ENCODE results near the gene KDF1. TPM values are rescaled to one million over a fixed set of nuclear protein-coding genes. Genes with fewer than 3 reads are reported as not detected.
A peak's percentile ranks its signal among the peaks of the same experiment; 100 is the strongest.

Gene KDF1
- polyA plus RNA-seq, 1 donor: 20.4 TPM

DNA sequence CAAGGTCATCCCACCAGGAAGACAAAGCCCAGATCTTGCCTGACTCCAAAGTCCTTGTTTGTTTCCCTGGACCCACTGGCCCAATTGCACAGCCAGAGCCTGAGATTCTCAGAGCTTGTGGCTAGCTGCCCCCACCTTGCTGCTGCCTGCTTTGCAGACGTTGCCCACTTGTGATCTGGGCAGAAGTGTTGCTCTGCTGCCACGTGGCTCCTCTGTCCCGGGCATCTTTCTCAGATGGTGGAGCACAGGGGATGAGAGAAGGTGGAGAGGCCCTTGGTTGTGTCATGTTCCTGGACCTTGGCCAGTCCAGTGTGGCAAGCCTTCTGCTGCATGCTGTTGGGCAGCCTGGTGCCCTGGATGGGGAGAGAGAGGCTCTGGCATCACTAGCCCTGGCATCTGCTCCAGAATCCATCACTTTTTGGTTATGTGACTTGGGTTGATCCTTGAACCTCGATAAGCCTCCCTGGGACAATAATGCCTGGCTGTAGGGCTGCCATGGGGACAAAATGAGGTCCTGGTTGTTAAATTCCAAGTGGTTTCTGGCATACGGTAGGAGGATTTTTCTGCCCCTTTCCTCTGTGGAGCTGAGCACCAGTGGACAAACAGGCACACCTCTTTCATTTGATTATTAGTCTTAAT, 44.9 kb downstream of the KDF1 start:
- WGBS (ENCODE audit: insufficient coverage, low lambda C conversion rate): no CpG with 5 or more reads among the region's 5 CpGs
- peak in 1 of 2 donors; percentile 64 for DNase-seq
- peak overlapping the region; percentile 80 for H3K27ac ChIP-seq (ENCODE audit: low read length)
- no peak overlapping the region for H3K4me3 ChIP-seq (ENCODE audit: low read length)
- no peaks in the 10 kb centered on the region for H3K9me3 ChIP-seq (ENCODE audit: control insufficient read depth, low read depth, low read length)
- no peaks in the 10 kb centered on the region for H3K27me3 ChIP-seq (ENCODE audit: control insufficient read depth, insufficient read depth, low read length)
- peaks cover 16% of the 10 kb centered on the region for H3K36me3 ChIP-seq (ENCODE audit: control insufficient read depth, insufficient read depth, low read length)
- peaks cover 20% of the 10 kb centered on the region for H3K4me1 ChIP-seq (ENCODE audit: control insufficient read depth, insufficient read depth, low read length)

DNA sequence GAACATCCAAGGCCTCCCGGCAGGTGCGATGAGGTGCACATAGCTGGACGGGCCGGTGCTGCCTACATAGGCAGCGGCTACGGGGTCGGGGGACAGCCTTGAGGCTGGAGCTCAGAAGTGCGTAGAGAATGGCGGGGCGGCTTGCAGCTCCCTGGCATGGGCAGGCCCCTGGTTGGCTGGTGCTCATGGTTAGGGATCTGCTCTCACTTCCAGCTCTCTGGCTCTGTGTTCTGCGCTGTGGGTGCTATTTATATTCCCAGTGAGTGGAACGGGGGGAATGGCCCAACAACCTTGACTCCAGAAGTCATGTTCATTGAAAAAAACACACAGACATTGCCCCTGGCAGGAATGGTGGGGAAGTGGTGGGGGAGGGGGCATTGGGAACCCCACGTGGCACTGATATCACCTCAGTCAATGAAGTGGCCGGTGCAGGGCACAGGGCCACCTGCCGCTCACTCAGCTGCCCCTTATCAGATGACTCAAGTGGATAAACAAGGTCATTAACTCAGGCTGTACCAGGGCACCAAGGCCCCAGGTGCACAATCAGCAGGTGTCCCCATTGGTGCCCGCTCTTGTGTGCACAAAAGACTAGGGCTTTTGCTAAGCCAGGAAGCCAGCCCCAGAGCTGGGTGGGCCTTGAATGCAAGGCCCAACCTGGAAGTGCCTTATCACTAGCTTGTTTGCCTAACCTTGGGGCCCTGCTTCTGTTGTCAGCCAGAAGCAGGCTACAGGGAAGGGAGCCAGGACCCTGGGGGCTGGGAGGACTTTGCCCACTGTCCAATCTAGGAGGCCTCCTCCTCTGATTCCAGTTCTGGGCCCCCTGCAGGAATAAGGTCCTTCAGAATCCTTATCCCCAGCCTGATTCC, 46.3 kb downstream of the KDF1 start, which contains the start of gene NR0B2:
Gene NR0B2 (minus strand): TSS at position 222 of the 866 bp plus-strand sequence. CDS start 35 bp downstream, at position 187.
- H3K27ac ChIP-seq (ENCODE audit: low read length): peak within 1 kb of the TSS; percentile 95
- H3K27me3 ChIP-seq (ENCODE audit: control insufficient read depth, insufficient read depth, low read length): no peaks in the 10 kb centered on the region
- WGBS (ENCODE audit: insufficient coverage, low lambda C conversion rate): no CpG with 5 or more reads among the region's 16 CpGs
- peaks cover 20% of the 10 kb centered on the region for H3K4me1 ChIP-seq (ENCODE audit: control insufficient read depth, insufficient read depth, low read length)
- peaks cover 19% of the 10 kb centered on the region for H3K36me3 ChIP-seq (ENCODE audit: control insufficient read depth, insufficient read depth, low read length)
- peak within 1 kb of the TSS; percentile 79 for H3K4me3 ChIP-seq (ENCODE audit: low read length)
- peak; percentile 98 to 99 for DNase-seq
- no peaks in the 10 kb centered on the region for H3K9me3 ChIP-seq (ENCODE audit: control insufficient read depth, low read depth, low read length)

DNA sequence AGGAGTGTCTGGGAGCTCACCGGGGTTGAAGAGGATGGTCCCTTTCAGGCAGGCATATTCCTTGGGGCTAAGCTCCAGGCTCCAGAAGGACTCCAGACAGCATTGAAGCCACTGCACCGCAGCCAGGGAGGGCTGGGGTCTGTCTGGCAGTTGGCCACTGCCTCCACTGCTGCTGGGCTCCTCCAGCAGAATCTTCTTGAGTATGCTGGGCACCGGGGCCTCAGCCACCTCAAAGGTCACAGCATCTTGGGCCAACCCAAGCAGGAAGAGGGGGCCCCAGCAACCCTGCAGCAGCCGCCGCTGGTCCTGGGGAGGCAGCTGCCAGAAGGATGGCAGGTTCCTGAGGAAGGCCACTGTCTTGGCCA, 46.9 kb downstream of the KDF1 start:
- no peaks in the 10 kb centered on the region for H3K27me3 ChIP-seq (ENCODE audit: control insufficient read depth, insufficient read depth, low read length)
- peak overlapping the region; percentile 95 for H3K27ac ChIP-seq (ENCODE audit: low read length)
- peaks cover 19% of the 10 kb centered on the region for H3K36me3 ChIP-seq (ENCODE audit: control insufficient read depth, insufficient read depth, low read length)
- H3K9me3 ChIP-seq (ENCODE audit: control insufficient read depth, low read depth, low read length): no peaks in the 10 kb centered on the region
- H3K4me1 ChIP-seq (ENCODE audit: control insufficient read depth, insufficient read depth, low read length): peaks cover 20% of the 10 kb centered on the region
- H3K4me3 ChIP-seq (ENCODE audit: low read length): peak overlapping the region; percentile 79
- DNase-seq: no peak
- no CpG with 5 or more reads among the region's 5 CpGs for WGBS (ENCODE audit: insufficient coverage, low lambda C conversion rate)

DNA sequence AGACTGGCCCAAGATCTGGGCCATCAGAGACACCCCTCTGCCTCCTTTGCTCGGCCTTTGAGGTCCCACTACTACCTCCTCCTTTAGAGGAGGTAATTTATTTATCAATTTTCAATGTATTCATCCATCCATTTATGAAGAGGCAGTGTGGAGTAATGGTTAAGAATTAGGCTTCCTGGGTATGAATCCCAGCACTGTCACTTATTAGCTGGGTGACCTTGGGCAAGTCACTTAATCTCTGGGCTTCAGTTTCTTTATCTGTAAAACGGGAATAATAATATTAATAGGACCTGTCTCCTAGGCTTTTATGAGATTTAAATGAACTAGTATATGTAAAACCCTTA, 48.1 kb downstream of the KDF1 start:
- no peaks in the 10 kb centered on the region for H3K9me3 ChIP-seq (ENCODE audit: control insufficient read depth, low read depth, low read length)
- no peak for DNase-seq
- H3K36me3 ChIP-seq (ENCODE audit: control insufficient read depth, insufficient read depth, low read length): peaks cover 19% of the 10 kb centered on the region
- H3K4me1 ChIP-seq (ENCODE audit: control insufficient read depth, insufficient read depth, low read length): peaks cover 20% of the 10 kb centered on the region
- H3K27ac ChIP-seq (ENCODE audit: low read length): peak overlapping the region; percentile 95
- WGBS (ENCODE audit: insufficient coverage, low lambda C conversion rate): 0% methylated on average over 1 of the region's 2 CpGs
- peak overlapping the region; percentile 79 for H3K4me3 ChIP-seq (ENCODE audit: low read length)
- H3K27me3 ChIP-seq (ENCODE audit: control insufficient read depth, insufficient read depth, low read length): no peaks in the 10 kb centered on the region

DNA sequence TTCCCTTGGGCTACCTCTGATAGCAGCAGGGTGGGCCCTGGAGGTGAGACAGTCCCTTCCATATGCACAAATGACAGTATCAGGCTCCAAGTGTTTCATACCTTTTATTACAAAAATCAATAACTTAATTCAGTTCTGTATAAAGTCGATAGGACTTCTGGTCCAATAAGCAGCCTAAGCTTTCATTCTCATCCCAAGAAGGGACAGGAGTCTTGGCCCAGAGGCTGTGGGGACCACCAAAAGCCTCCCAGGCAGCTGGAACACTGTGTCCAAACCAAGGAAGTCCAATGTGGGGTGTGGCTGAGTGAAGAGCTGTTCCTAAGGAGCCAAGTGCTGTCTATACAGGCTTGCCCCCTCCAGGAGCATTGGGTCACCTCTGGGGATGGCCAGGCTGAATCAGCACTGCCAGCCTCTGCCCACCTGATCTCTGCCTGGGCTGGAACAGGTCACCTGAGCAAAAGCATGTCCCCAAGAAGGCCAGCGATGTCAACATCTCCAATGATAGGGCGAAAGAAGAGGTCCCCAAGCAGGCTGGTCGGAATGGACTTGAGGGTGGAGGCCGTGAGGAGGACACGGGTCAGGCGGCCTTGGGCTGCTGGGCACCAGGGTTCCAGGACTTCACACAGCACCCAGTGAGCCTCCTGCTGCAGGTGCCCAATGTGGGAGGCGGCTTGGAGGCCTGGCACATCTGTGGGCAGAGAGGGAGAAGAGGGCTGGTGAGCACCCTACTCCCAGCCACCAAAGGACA, 48.7 kb downstream of the KDF1 start:
- H3K4me3 ChIP-seq (ENCODE audit: low read length): peak overlapping the region; percentile 79
- peaks cover 19% of the 10 kb centered on the region for H3K36me3 ChIP-seq (ENCODE audit: control insufficient read depth, insufficient read depth, low read length)
- H3K9me3 ChIP-seq (ENCODE audit: control insufficient read depth, low read depth, low read length): no peaks in the 10 kb centered on the region
- peaks cover 23% of the 10 kb centered on the region for H3K4me1 ChIP-seq (ENCODE audit: control insufficient read depth, insufficient read depth, low read length)
- no peak for DNase-seq
- peak overlapping the region; percentile 95 for H3K27ac ChIP-seq (ENCODE audit: low read length)
- no peaks in the 10 kb centered on the region for H3K27me3 ChIP-seq (ENCODE audit: control insufficient read depth, insufficient read depth, low read length)
- WGBS (ENCODE audit: insufficient coverage, low lambda C conversion rate): no CpG with 5 or more reads among the region's 8 CpGs

DNA sequence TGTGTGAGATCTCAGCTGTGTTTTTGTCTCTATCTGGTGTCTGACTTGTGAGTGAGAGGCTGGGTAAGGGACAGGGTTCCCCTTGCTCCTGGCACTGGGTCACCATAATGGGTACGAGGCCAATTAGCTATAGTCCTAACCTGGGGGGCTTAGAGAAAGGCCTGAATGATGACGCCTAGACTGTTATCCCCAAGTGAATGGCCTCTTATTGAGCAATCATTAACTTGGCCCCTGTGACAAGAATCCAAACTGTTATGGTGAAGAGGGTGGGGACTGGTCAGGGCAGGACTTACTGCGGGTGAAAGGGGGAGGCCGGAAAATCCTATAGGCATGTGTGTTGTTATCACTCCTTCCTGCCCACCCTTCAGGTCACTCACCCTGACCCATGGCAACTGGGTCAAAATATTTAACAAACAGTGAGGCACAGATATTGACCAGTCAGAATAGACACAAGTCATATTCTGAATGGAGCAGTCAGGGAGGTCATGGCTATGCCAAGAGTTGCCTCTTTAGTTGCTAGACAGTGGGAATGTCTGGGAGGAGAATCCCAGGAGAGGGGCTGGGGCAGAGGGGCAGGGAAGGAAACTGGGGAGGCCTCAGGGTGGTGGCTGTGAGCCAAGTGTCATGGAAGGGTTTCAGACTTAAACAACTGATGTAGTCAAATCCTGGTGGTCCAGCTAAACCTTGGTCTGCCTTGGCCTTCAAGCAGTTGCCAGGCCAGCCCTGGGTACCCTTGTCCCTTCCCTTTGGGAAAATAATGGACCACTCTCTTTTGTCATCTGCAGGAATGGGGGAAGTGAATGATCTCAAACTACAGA, 49.7 kb downstream of the KDF1 start:
- Histone ChIP-seq H3K36me3 (ENCODE audit: control insufficient read depth, insufficient read depth, low read length) (peaks cover 19% of the 10 kb centered on the region), H3K4me1 (ENCODE audit: control insufficient read depth, insufficient read depth, low read length) (peaks cover 20% of the 10 kb centered on the region), H3K27ac (ENCODE audit: low read length) (peak overlapping the region; percentile 95), H3K9me3 (ENCODE audit: control insufficient read depth, low read depth, low read length) (no peaks in the 10 kb centered on the region), H3K4me3 (ENCODE audit: low read length) (peak overlapping the region; percentile 79), H3K27me3 (ENCODE audit: control insufficient read depth, insufficient read depth, low read length) (no peaks in the 10 kb centered on the region)
- DNase-seq: peak; percentile 56 to 75
- WGBS (ENCODE audit: insufficient coverage, low lambda C conversion rate): no CpG with 5 or more reads among the region's 4 CpGs

DNA sequence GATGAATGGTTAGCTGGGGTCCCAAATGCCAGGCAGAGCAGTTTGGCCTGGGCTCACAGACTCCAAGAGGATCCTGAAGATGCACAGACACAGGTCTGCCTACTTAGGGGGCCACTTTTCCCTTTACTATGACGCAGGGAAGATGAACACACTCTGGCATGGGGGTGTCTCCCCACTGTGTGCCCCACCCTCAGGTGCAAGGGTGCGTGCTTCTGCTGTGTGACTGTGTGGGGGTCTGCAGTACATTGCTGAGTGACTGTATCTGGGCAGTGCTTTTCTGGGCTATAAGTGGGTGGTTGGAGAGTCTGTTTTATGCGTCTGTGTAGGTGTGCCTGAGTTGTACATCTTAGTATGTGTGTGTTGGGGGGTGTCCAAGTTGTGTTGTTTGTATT, 50.3 kb downstream of the KDF1 start:
- Histone ChIP-seq H3K27ac (ENCODE audit: low read length) (peak overlapping the region; percentile 61), H3K27me3 (ENCODE audit: control insufficient read depth, insufficient read depth, low read length) (no peaks in the 10 kb centered on the region), H3K4me1 (ENCODE audit: control insufficient read depth, insufficient read depth, low read length) (peaks cover 14% of the 10 kb centered on the region), H3K9me3 (ENCODE audit: control insufficient read depth, low read depth, low read length) (no peaks in the 10 kb centered on the region), H3K4me3 (ENCODE audit: low read length) (no peak overlapping the region), H3K36me3 (ENCODE audit: control insufficient read depth, insufficient read depth, low read length) (peaks cover 19% of the 10 kb centered on the region)
- DNase-seq: no peak
- WGBS (ENCODE audit: insufficient coverage, low lambda C conversion rate): no CpG with 5 or more reads among the region's 3 CpGs

DNA sequence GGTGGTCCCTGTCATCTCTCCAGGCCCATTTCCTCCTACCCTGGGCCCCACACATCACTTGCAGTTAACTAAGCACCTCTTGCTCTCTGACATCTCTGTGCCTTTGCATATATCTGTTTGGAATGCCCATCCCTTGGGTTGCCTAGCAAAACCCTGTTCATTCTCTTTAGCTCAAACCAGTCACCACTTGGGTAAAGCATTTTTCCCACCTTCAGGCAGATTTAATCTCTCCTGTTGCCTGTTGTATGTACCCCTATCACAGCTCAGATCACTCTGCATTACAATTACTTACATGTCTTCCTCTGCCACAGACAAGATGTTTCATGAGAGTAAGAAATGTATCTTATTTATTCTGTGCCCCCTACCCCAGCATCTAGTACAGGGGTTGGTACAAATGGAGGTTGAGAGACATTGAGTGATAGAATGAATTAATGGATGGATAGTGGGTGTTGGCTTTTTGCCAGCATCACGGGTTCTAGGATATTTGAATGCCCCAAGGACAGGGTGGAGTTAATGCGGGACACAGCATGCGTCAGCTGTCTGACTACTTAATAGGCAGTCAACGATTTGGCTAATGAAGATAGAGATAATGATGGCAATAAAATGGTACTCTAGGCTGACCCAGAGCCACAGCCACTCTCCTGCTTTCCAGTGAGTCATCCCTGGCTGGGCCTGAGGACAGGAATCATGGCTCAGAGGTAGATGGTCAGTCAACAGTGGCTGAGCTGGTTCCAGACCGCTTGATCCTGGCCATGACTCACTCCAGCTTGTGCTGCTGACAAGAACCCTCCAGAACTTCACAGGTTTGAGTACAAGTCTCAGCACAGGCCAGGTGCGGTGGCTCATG, 53.0 kb downstream of the KDF1 start:
- peak overlapping the region; percentile 21 for H3K27ac ChIP-seq (ENCODE audit: low read length)
- peak; percentile 76 to 87 for DNase-seq
- 50% methylated on average over 2 of the region's 6 CpGs for WGBS (ENCODE audit: insufficient coverage, low lambda C conversion rate)

DNA sequence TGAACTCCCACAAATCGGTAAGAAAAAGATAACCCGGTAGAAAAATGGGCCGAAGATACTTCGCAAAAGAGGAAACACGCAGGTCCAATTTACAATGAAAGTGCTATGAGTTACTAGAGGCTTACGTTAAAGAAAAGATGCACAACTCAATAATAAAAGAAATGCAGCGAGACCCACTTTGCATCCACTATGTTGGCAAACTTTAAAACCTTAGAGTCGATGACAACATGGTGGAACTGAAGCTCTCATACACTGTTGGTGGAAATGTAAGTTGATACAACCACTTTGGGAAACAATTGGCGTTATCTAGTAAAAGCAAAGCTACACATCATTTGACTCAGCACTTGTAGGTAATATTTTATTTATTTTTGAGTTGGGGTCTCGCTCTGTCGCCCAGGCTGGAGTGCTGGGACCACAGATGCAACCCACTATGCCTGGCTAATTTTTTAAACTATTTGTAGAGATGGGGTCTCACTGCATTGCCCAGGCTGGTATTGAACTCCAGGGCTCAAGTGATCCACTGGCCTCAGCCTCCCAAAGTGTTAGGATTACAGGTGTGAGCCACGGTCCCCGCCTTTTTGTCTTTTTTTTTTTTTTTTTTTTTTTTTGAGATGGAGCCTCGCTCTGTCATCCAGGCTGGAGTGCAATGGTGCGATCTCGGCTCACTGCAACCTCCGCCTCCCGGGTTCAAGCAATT, 59.3 kb downstream of the KDF1 start:
- peak overlapping the region; percentile 68 for H3K4me3 ChIP-seq (ENCODE audit: low read length)
- peak overlapping the region; percentile 79 for H3K27ac ChIP-seq (ENCODE audit: low read length)
- no peaks in the 10 kb centered on the region for H3K27me3 ChIP-seq (ENCODE audit: control insufficient read depth, insufficient read depth, low read length)
- DNase-seq: no peak
- peaks cover 15% of the 10 kb centered on the region for H3K36me3 ChIP-seq (ENCODE audit: control insufficient read depth, insufficient read depth, low read length)
- H3K4me1 ChIP-seq (ENCODE audit: control insufficient read depth, insufficient read depth, low read length): peaks cover 19% of the 10 kb centered on the region
- H3K9me3 ChIP-seq (ENCODE audit: control insufficient read depth, low read depth, low read length): no peaks in the 10 kb centered on the region
- WGBS (ENCODE audit: insufficient coverage, low lambda C conversion rate): 34% methylated on average over 6 of the region's 18 CpGs

More for the DNA sequence above, 53.0 kb downstream of the KDF1 start:
- peaks cover 20% of the 10 kb centered on the region for H3K4me1 ChIP-seq (ENCODE audit: control insufficient read depth, insufficient read depth, low read length)
- peaks cover 19% of the 10 kb centered on the region for H3K36me3 ChIP-seq (ENCODE audit: control insufficient read depth, insufficient read depth, low read length)
- no peaks in the 10 kb centered on the region for H3K27me3 ChIP-seq (ENCODE audit: control insufficient read depth, insufficient read depth, low read length)
- no peak overlapping the region for H3K4me3 ChIP-seq (ENCODE audit: low read length)
- no peaks in the 10 kb centered on the region for H3K9me3 ChIP-seq (ENCODE audit: control insufficient read depth, low read depth, low read length)

Data from large intestine (tissue), 3 donors.